CD4-positive, alpha-beta T cell treated with Interleukin-4 for 1 hour (primary cell): ENCODE data around the gene LYRM4.

Experiments
- DNase-seq, 2 donors: peaks; one replicate each; pipeline ENCODE4 v3.0.0-alpha.2; 2020 to 2022

The LYRM4 gene

GRCh38 chr6:5115168-5115567 lies 145.6 kb downstream of the LYRM4 start:
- no peak for DNase-seq

GRCh38 chr6:5113096-5113495 lies 147.7 kb downstream of the LYRM4 start:
- DNase-seq: peak in 1 of 2 donors; percentile 3

- peak in 1 of 2 donors; percentile 3 for DNase-seq
These were observed 148.5 kb downstream of the LYRM4 start for GRCh38 chr6:5112066-5112799.

- DNase-seq: peak in 1 of 2 donors; percentile 9
These were observed 149.1 kb downstream of the LYRM4 start for GRCh38 chr6:5111626-5112025.

GRCh38 chr6:5110246-5110645 lies 150.5 kb downstream of the LYRM4 start:
- DNase-seq: peak in 1 of 2 donors; percentile 7

- no peak for DNase-seq
These were observed 151.3 kb downstream of the LYRM4 start for GRCh38 chr6:5109436-5109835.

GRCh38 chr6:5108536-5109150 lies 152.1 kb downstream of the LYRM4 start:
- no peak for DNase-seq

GRCh38 chr6:5108068-5108467 lies 152.7 kb downstream of the LYRM4 start:
- no peak for DNase-seq

- DNase-seq: no peak
These were observed 153.4 kb downstream of the LYRM4 start for GRCh38 chr6:5107341-5107740.

- no peak for DNase-seq
These were observed 155.6 kb downstream of the LYRM4 start for GRCh38 chr6:5105146-5105545.

GRCh38 chr6:5104667-5105066 lies 156.1 kb downstream of the LYRM4 start:
- DNase-seq: no peak

- no peak for DNase-seq
These were observed 157.5 kb downstream of the LYRM4 start for GRCh38 chr6:5103250-5103649.

GRCh38 chr6:5102267-5102970 lies 158.3 kb downstream of the LYRM4 start:
- no peak for DNase-seq

GRCh38 chr6:5100806-5101205 lies 159.9 kb downstream of the LYRM4 start:
- no peak for DNase-seq

GRCh38 chr6:5099537-5099936 lies 161.2 kb downstream of the LYRM4 start:
- DNase-seq: no peak

GRCh38 chr6:5098501-5099270 lies 162.1 kb downstream of the LYRM4 start:
- no peak for DNase-seq

- peak in 1 of 2 donors; percentile 1 for DNase-seq
These were observed 164.3 kb downstream of the LYRM4 start for GRCh38 chr6:5096482-5096881.

- DNase-seq: peak in 1 of 2 donors; percentile 6
These were observed 165.5 kb downstream of the LYRM4 start for GRCh38 chr6:5095236-5095635.

- DNase-seq: no peak
These were observed 166.4 kb downstream of the LYRM4 start for GRCh38 chr6:5094327-5094726.

GRCh38 chr6:5093231-5094015 lies 167.3 kb downstream of the LYRM4 start:
- DNase-seq: no peak

GRCh38 chr6:5091210-5092069 lies 169.3 kb downstream of the LYRM4 start:
- peak in 1 of 2 donors; percentile 5 for DNase-seq
